HG03565 (cell line): ENCODE results near the gene DLGAP3.

Experiments
- ATAC-seq: cut with Tn5 transposase; IDR thresholded peaks from one replicate; pipeline ENCODE4 v1.9.1; 2021; ENCODE audit warnings: mild to moderate bottlenecking, moderate library complexity; ENCODE audit not compliant: unreplicated experiment

Gene DLGAP3

GRCh38 chr1:34868230-34869049 is 61.0 kb downstream of the DLGAP3 start:
- no peak for ATAC-seq

GRCh38 chr1:34867415-34867814 is 62.0 kb downstream of the DLGAP3 start:
- no peak for ATAC-seq

- ATAC-seq, result no peak
Measured at GRCh38 chr1:34866762-34867109, 62.7 kb downstream of the DLGAP3 start.

GRCh38 chr1:34865981-34866761 is 63.3 kb downstream of the DLGAP3 start:
- ATAC-seq, result peak; percentile 46

- ATAC-seq, result no peak
Measured at GRCh38 chr1:34865573-34865972, 63.9 kb downstream of the DLGAP3 start.

GRCh38 chr1:34864759-34865158 is 64.7 kb downstream of the DLGAP3 start:
- no peak for ATAC-seq

GRCh38 chr1:34863501-34863900 is 65.9 kb downstream of the DLGAP3 start:
- no peak for ATAC-seq

GRCh38 chr1:34859446-34860200 is 69.8 kb downstream of the DLGAP3 start, which contains the start of gene SMIM12:
SMIM12 (minus strand) TSS chr1:34859749; CDS start chr1:34855977, 3,772 bp downstream.
- peak; percentile 92 for ATAC-seq

GRCh38 chr1:34858901-34859445 is 70.5 kb downstream of the DLGAP3 start:
- no peak for ATAC-seq

- ATAC-seq, result no peak
Measured at GRCh38 chr1:34856697-34857096, 72.8 kb downstream of the DLGAP3 start.

- ATAC-seq, result peak; percentile 95
Measured at GRCh38 chr1:34852677-34853217, 76.7 kb downstream of the DLGAP3 start.

- ATAC-seq, result no peak
Measured at GRCh38 chr1:34851431-34852105, 77.9 kb downstream of the DLGAP3 start.

GRCh38 chr1:34850382-34850781 is 79.1 kb downstream of the DLGAP3 start:
- ATAC-seq, result no peak

GRCh38 chr1:34847094-34847493 is 82.4 kb downstream of the DLGAP3 start:
- ATAC-seq, result no peak

- no peak for ATAC-seq
Measured at GRCh38 chr1:34846265-34846664, 83.2 kb downstream of the DLGAP3 start.

- ATAC-seq, result no peak
Measured at GRCh38 chr1:34845131-34845901, 84.1 kb downstream of the DLGAP3 start.

- no peak for ATAC-seq
Measured at GRCh38 chr1:34844252-34844634, 85.2 kb downstream of the DLGAP3 start.

- no peak for ATAC-seq
Measured at GRCh38 chr1:34843392-34844251, 85.8 kb downstream of the DLGAP3 start.

- ATAC-seq, result no peak
Measured at GRCh38 chr1:34842952-34843371, 86.5 kb downstream of the DLGAP3 start.
